ENCODE measurements around the gene U2AF2. TPM values are rescaled to one million over a fixed set of nuclear protein-coding genes. Genes with fewer than 3 reads are reported as not detected.
A peak's percentile ranks its signal among the peaks of the same experiment; 100 is the strongest.

Gene U2AF2
- total RNA-seq, 3 donors from 2014 or later (not counting 1 experiment from before 2014, with no cell fraction given), result 304 to 322 (median 321) TPM

DNA sequence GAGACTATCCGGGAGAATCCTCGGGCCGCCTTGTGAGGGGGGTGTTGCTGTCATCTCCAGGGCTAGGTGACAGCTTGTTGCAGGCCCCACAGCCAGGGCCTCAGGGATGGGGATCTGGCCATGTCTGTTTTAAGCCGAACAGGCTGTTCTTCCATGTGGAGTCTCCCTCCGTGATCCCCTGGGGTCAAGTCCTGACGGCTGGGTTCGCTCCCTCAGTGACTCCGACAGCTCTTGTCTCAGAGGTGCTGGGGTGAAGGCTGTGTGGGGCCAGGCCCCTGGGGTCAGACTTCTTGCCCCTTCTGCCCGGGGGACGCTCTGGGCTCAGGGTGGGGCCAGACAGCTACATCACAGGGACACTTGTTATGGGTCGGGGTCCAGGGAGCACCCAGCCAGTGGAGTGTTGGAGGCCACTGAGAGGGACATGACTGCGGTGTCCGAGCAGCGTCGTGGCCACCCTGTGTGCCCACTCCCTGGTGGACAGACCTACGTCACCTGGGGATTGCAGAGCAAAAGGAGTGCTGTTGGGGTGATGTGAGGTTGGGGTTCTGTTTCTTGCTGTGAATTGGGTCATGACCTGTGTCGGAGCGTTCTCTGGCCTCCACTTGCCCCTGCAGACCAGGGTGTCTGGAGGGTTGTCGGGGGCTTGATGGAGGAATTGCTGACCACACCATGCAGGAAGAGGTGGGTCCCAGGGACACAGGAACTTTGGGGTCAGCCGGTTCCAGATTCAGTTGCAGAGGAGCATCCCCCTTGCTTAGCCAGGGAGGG is 41.6 kb downstream of the U2AF2 start:
- Mint-ChIP-seq H3K4me1 (no peaks in the 10 kb centered on the region), H3K27me3 (ENCODE audit: low read depth in 2 of 2) (no peaks in the 10 kb centered on the region), H3K36me3 (no peaks in the 10 kb centered on the region), H3K9me3 (no peaks in the 10 kb centered on the region), H3K4me3 (no peak overlapping the region), H3K27ac (no peak overlapping the region)
- TF ChIP-seq, protein P1, sequence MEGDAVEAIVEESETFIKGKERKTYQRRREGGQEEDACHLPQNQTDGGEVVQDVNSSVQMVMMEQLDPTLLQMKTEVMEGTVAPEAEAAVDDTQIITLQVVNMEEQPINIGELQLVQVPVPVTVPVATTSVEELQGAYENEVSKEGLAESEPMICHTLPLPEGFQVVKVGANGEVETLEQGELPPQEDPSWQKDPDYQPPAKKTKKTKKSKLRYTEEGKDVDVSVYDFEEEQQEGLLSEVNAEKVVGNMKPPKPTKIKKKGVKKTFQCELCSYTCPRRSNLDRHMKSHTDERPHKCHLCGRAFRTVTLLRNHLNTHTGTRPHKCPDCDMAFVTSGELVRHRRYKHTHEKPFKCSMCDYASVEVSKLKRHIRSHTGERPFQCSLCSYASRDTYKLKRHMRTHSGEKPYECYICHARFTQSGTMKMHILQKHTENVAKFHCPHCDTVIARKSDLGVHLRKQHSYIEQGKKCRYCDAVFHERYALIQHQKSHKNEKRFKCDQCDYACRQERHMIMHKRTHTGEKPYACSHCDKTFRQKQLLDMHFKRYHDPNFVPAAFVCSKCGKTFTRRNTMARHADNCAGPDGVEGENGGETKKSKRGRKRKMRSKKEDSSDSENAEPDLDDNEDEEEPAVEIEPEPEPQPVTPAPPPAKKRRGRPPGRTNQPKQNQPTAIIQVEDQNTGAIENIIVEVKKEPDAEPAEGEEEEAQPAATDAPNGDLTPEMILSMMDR (IDR thresholded peaks at IDR 0.05), result no peak
- no peaks in the 10 kb centered on the region for H3K9me3 ChIP-seq (ENCODE audit: control insufficient read depth, insufficient read depth, low read length)
- H3K4me3 ChIP-seq (ENCODE audit: low read length), result no peak overlapping the region
- H3K27ac ChIP-seq (ENCODE audit: low read length), result no peak overlapping the region
- intact Hi-C loops (cut with micrococcal nuclease), result no loop called here
- no peak for DNase-seq
- ATAC-seq, result no peak
- no peaks in the 10 kb centered on the region for H3K4me1 ChIP-seq (ENCODE audit: control insufficient read depth, insufficient read depth, low read length)
- H3K27me3 ChIP-seq (ENCODE audit: control insufficient read depth, insufficient read depth, low read length), result no peaks in the 10 kb centered on the region
- H3K36me3 ChIP-seq (ENCODE audit: control insufficient read depth, insufficient read depth, low read length), result peaks cover 43% of the 10 kb centered on the region
- WGBS (ENCODE audit: insufficient coverage), result 99% methylated on average over 20 of the region's 20 CpGs

DNA sequence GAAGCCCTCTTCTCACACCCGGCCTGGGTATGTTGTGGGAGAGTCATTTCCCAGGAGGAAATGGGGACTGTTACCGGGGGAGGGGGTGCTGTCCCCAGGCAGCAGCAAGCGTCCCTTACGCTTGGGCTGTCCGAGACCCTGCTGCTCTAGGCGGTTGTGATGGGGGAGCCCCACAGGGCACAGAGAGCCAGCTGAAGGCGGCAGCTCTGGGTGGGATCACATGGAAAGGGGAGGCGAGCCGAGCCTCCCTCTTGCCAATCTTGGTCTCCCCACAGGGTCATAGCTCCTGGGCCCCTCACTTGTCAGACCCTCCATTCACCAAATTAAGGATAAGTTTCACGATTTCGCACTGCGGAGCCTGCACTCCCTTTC is 42.2 kb downstream of the U2AF2 start:
- Histone ChIP-seq H3K36me3 (ENCODE audit: control insufficient read depth, insufficient read depth, low read length) (peaks cover 37% of the 10 kb centered on the region), H3K4me1 (ENCODE audit: control insufficient read depth, insufficient read depth, low read length) (no peaks in the 10 kb centered on the region), H3K27ac (ENCODE audit: low read length) (no peak overlapping the region), H3K4me3 (ENCODE audit: low read length) (no peak overlapping the region), H3K9me3 (ENCODE audit: control insufficient read depth, insufficient read depth, low read length) (no peaks in the 10 kb centered on the region), H3K27me3 (ENCODE audit: control insufficient read depth, insufficient read depth, low read length) (no peaks in the 10 kb centered on the region)
- no peaks in the 10 kb centered on the region for H3K9me3 Mint-ChIP-seq
- no peak for ATAC-seq
- no peaks in the 10 kb centered on the region for H3K36me3 Mint-ChIP-seq
- H3K4me1 Mint-ChIP-seq, result no peaks in the 10 kb centered on the region
- intact Hi-C loops (cut with micrococcal nuclease), result no loop called here
- H3K27me3 Mint-ChIP-seq (ENCODE audit: low read depth in 2 of 2), result no peaks in the 10 kb centered on the region
- DNase-seq, result no peak
- no peak overlapping the region for H3K4me3 Mint-ChIP-seq
- 88% methylated on average over 9 of the region's 12 CpGs for WGBS (ENCODE audit: insufficient coverage)
- TF ChIP-seq, protein P1 (IDR thresholded peaks at IDR 0.05), result no peak
- H3K27ac Mint-ChIP-seq, result no peak overlapping the region

DNA sequence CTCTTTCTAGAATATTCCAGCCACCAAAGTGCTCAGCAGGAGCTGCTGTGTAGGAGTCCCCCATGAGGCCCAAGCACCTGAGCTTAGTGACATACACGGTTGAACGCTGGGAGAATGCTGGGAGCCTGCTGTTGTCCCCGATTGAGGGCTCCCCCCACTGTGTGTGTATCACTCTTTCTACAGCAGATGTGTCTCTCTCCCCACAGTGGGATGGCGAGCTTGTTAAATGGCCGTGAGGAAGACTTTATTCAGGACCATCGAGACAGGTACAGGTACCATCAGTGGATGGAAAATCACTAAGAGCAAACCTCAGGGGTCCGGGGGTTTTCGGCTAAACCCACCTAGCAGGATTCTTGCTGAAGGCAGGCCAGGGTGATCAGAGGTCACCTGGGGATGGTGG is 42.9 kb downstream of the U2AF2 start:
- 98% methylated on average over 8 of the region's 8 CpGs for WGBS (ENCODE audit: insufficient coverage)
- Histone ChIP-seq H3K9me3 (ENCODE audit: control insufficient read depth, insufficient read depth, low read length) (no peaks in the 10 kb centered on the region), H3K4me1 (ENCODE audit: control insufficient read depth, insufficient read depth, low read length) (no peaks in the 10 kb centered on the region), H3K4me3 (ENCODE audit: low read length) (no peak overlapping the region), H3K36me3 (ENCODE audit: control insufficient read depth, insufficient read depth, low read length) (peaks cover 37% of the 10 kb centered on the region), H3K27ac (ENCODE audit: low read length) (no peak overlapping the region), H3K27me3 (ENCODE audit: control insufficient read depth, insufficient read depth, low read length) (no peaks in the 10 kb centered on the region)
- ATAC-seq (no peak), DNase-seq (no peak)
- Mint-ChIP-seq H3K27me3 (ENCODE audit: low read depth in 2 of 2) (no peaks in the 10 kb centered on the region), H3K4me3 (no peak overlapping the region), H3K36me3 (no peaks in the 10 kb centered on the region), H3K4me1 (no peaks in the 10 kb centered on the region), H3K9me3 (no peaks in the 10 kb centered on the region), H3K27ac (peak overlapping the region in 1 of 2 donors; percentile 15)
- TF ChIP-seq, protein P1 (IDR thresholded peaks at IDR 0.05), result no peak
- intact Hi-C loops (cut with micrococcal nuclease), result no loop called here

DNA sequence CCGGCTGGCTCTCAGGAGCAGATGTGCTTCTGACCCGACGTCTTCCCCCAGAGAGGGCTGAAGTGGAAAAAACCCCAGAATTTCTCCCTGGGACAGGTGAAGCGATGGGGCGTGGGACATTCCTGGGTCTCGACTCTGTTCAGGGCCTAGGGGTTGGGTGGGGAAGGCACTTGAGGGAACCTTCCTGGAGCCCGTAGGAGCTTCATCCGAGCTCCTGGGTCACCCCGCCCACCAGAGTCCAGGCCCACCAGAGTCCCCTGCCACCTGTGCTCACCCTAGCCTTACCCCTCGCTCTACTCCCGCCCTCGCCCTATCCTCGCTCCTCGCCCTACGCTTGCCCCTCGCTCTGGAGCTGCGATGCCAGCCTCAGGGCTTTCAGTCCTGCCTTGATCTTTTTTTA is 43.4 kb downstream of the U2AF2 start:
- H3K27me3 ChIP-seq (ENCODE audit: control insufficient read depth, insufficient read depth, low read length), result no peaks in the 10 kb centered on the region
- peak overlapping the region in 1 of 2 donors; percentile 8 for H3K27ac Mint-ChIP-seq
- H3K9me3 ChIP-seq (ENCODE audit: control insufficient read depth, insufficient read depth, low read length), result no peaks in the 10 kb centered on the region
- H3K4me1 ChIP-seq (ENCODE audit: control insufficient read depth, insufficient read depth, low read length), result no peaks in the 10 kb centered on the region
- H3K4me1 Mint-ChIP-seq, result no peaks in the 10 kb centered on the region
- H3K4me3 ChIP-seq (ENCODE audit: low read length), result no peak overlapping the region
- 98% methylated on average over 16 of the region's 17 CpGs for WGBS (ENCODE audit: insufficient coverage)
- no peaks in the 10 kb centered on the region for H3K36me3 Mint-ChIP-seq
- H3K4me3 Mint-ChIP-seq, result no peak overlapping the region
- DNase-seq (no peak), ATAC-seq (no peak)
- H3K27me3 Mint-ChIP-seq (ENCODE audit: low read depth in 2 of 2), result no peaks in the 10 kb centered on the region
- H3K27ac ChIP-seq (ENCODE audit: low read length), result no peak overlapping the region
- intact Hi-C loops (cut with micrococcal nuclease), result no loop called here
- H3K36me3 ChIP-seq (ENCODE audit: control insufficient read depth, insufficient read depth, low read length), result peaks cover 33% of the 10 kb centered on the region
- H3K9me3 Mint-ChIP-seq, result no peaks in the 10 kb centered on the region
- TF ChIP-seq, protein P1 (IDR thresholded peaks at IDR 0.05), result no peak

Data from natural killer cell (primary cell).